HEK293 (cell line): ENCODE results near the gene GLIPR1L2.

Experiments used
- ATF2 ChIP-seq: fragments of 450-650 bp; formaldehyde crosslinking; IDR thresholded peaks from 2 replicates; pipeline ENCODE4 v1.5.1; 2016; ENCODE audit warnings: missing biosample characterization, missing genetic modification characterization, low read depth
- KLF7 ChIP-seq: fragments of 450-650 bp; formaldehyde crosslinking; IDR thresholded peaks from 2 replicates; pipeline ENCODE4 v1.5.1; 2016; ENCODE audit warnings: missing biosample characterization, missing genetic modification characterization, borderline replicate concordance
- SP3 ChIP-seq: fragments of 450-650 bp; formaldehyde crosslinking; IDR thresholded peaks from 2 replicates; pipeline ENCODE4 v1.5.1; 2016; ENCODE audit warnings: missing biosample characterization, missing genetic modification characterization
- ZNF10 ChIP-seq: fragments of 450-650 bp; formaldehyde crosslinking; IDR thresholded peaks from 2 replicates; pipeline ENCODE4 v1.5.1; 2017; ENCODE audit warnings: missing biosample characterization, missing genetic modification characterization
- ZNF175 ChIP-seq: fragments of 450-650 bp; formaldehyde crosslinking; IDR thresholded peaks from 2 replicates; pipeline ENCODE4 v1.5.1; 2016; ENCODE audit warnings: missing biosample characterization, missing genetic modification characterization
- ZNF24 ChIP-seq: fragments of 450-650 bp; formaldehyde crosslinking; IDR thresholded peaks from 2 replicates; pipeline ENCODE4 v1.5.1; 2016; ENCODE audit warnings: missing biosample characterization, missing genetic modification characterization
- ZNF341 ChIP-seq: fragments of 450-650 bp; formaldehyde crosslinking; IDR thresholded peaks from 2 replicates; pipeline ENCODE4; 2016; ENCODE audit warnings: low read depth, missing biosample characterization, missing genetic modification characterization
- ZNF426 ChIP-seq: fragments of 450-650 bp; formaldehyde crosslinking; IDR thresholded peaks from 2 replicates; pipeline ENCODE4 v1.5.1; 2017; ENCODE audit warnings: missing biosample characterization, missing genetic modification characterization, mild to moderate bottlenecking, inconsistent platforms, moderate library complexity
- ZNF449 ChIP-seq: fragments of 450-650 bp; formaldehyde crosslinking; IDR thresholded peaks from 2 replicates; pipeline ENCODE4 v1.5.1; 2017; ENCODE audit warnings: missing biosample characterization, mild to moderate bottlenecking, missing genetic modification characterization, moderate library complexity
- ZNF571 ChIP-seq: fragments of 450-650 bp; formaldehyde crosslinking; IDR thresholded peaks from 2 replicates; pipeline ENCODE4 v1.5.0; 2017; ENCODE audit warnings: missing biosample characterization, missing genetic modification characterization
- TF ChIP-seq, protein P1 (sequence below): fragments of 450-650 bp; formaldehyde crosslinking; IDR thresholded peaks from 2 replicates; pipeline ENCODE4 v1.5.1; 2016; ENCODE audit warnings: missing biosample characterization, missing genetic modification characterization
- TF ChIP-seq, protein P2 (sequence below): fragments of 450-650 bp; formaldehyde crosslinking; IDR thresholded peaks from 2 replicates; pipeline ENCODE4 v1.5.1; 2016; ENCODE audit warnings: missing biosample characterization, missing genetic modification characterization

DNA sequence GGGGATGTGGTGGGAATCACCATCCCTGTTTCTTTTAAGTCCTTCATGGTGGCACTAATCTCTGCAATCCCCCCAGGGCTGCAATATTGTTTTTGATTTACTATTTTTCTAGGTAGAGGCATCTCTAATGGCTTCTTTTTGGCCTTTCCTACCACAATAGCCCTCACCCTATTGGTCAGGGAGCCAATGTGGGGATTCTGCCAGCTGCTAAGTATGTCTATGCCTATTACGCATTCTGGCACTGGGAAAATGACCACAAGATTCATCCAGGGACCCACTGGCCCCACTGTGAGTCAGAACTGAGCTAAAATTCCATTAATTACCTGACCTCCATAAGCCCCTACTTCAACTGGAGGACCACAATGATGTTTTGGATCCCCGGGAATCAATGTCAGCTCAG lies 15.9 kb upstream of the GLIPR1L2 start:
- TF ChIP-seq ZNF10 (tag by site-specific recombination) (no peak), ZNF341 (no peak), ATF2 (tag by site-specific recombination) (no peak), ZNF571 (tag by site-specific recombination) (no peak), ZNF426 (tag by site-specific recombination) (no peak), SP3 (tag by site-specific recombination) (no peak), ZNF175 (no peak), ZNF449 (tag by site-specific recombination) (no peak), ZNF24 (no peak), KLF7 (tag by site-specific recombination) (no peak)
- TF ChIP-seq, protein P1, sequence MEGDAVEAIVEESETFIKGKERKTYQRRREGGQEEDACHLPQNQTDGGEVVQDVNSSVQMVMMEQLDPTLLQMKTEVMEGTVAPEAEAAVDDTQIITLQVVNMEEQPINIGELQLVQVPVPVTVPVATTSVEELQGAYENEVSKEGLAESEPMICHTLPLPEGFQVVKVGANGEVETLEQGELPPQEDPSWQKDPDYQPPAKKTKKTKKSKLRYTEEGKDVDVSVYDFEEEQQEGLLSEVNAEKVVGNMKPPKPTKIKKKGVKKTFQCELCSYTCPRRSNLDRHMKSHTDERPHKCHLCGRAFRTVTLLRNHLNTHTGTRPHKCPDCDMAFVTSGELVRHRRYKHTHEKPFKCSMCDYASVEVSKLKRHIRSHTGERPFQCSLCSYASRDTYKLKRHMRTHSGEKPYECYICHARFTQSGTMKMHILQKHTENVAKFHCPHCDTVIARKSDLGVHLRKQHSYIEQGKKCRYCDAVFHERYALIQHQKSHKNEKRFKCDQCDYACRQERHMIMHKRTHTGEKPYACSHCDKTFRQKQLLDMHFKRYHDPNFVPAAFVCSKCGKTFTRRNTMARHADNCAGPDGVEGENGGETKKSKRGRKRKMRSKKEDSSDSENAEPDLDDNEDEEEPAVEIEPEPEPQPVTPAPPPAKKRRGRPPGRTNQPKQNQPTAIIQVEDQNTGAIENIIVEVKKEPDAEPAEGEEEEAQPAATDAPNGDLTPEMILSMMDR (tag by site-specific recombination) = no peak
- TF ChIP-seq, protein P2, sequence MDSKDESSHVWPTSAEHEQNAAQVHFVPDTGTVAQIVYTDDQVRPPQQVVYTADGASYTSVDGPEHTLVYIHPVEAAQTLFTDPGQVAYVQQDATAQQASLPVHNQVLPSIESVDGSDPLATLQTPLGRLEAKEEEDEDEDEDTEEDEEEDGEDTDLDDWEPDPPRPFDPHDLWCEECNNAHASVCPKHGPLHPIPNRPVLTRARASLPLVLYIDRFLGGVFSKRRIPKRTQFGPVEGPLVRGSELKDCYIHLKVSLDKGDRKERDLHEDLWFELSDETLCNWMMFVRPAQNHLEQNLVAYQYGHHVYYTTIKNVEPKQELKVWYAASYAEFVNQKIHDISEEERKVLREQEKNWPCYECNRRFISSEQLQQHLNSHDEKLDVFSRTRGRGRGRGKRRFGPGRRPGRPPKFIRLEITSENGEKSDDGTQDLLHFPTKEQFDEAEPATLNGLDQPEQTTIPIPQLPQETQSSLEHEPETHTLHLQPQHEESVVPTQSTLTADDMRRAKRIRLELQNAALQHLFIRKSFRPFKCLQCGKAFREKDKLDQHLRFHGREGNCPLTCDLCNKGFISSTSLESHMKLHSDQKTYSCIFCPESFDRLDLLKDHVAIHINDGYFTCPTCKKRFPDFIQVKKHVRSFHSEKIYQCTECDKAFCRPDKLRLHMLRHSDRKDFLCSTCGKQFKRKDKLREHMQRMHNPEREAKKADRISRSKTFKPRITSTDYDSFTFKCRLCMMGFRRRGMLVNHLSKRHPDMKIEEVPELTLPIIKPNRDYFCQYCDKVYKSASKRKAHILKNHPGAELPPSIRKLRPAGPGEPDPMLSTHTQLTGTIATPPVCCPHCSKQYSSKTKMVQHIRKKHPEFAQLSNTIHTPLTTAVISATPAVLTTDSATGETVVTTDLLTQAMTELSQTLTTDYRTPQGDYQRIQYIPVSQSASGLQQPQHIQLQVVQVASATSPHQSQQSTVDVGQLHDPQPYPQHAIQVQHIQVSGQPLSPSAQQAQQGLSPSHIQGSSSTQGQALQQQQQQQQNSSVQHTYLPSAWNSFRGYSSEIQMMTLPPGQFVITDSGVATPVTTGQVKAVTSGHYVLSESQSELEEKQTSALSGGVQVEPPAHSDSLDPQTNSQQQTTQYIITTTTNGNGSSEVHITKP (tag by site-specific recombination) = no peak
